NB4 (cell line): ENCODE data around the gene DAG1.

Experiments
- DNase-seq: peaks from one replicate; pipeline ENCODE4 v3.0.0; 2010; ENCODE audit warnings: low read depth
- H3K4me3 ChIP-seq: one replicate; pipeline ENCODE4 v1.5.1; 2011; ENCODE audit warnings: mild to moderate bottlenecking, low read depth, low read length, moderate library complexity
- CTCF ChIP-seq: IDR thresholded peaks from one replicate; pipeline ENCODE4 v1.5.1; 2012; ENCODE audit warnings: low read depth, low read length
- MAX ChIP-seq: IDR thresholded peaks from 2 replicates; pipeline ENCODE4 v1.6.1; 2011; ENCODE audit warnings: low read depth, low read length
- MYC ChIP-seq: IDR thresholded peaks from 2 replicates; pipeline ENCODE4 v1.6.1; 2011; ENCODE audit warnings: low read depth, low read length
- POLR2A ChIP-seq: IDR thresholded peaks from 2 replicates; pipeline ENCODE4 v1.6.1; 2011; ENCODE audit warnings: mild to moderate bottlenecking; ENCODE audit not compliant: insufficient read length; ENCODE audit errors: extremely low read depth

The DAG1 gene

DNA sequence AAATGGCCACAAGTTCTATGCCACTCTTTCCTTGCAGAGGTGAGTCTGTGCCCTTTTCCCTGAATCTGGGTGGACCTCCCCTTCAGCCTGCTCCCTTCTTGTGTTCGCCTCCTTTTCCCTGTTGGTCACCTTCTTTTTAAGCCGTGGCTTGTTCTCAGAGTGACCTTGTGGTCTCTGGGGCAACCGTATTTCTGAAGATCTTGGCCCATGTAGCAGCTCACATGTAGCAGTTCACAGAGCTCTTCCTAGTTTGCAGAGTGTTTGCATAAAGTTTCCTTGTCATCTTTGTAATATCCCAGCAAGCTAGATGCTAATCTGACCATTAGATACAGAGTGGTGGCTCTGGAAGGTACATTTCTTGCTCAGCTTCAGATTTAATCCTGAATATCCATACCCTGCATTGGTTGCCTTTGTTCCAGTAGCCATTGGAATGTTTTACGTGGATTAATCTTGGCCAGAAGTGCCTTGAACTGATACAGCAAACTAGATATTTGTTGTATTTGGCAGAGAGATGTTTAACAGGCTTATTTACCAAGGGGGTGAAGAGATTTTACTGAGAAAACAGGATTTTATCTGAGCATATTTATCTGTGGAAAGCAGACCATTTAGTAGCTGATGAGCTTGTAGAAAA, 43.5 kb downstream of the DAG1 start:
- no peak for DNase-seq
- no peak overlapping the region for H3K4me3 ChIP-seq
- TF ChIP-seq CTCF = no peak
- no peak for TF ChIP-seq POLR2A

- H3K4me3 ChIP-seq = no peak overlapping the region
- DNase-seq = no peak
- no peak for TF ChIP-seq POLR2A
- TF ChIP-seq CTCF = no peak
- TF ChIP-seq MYC = no peak
- no peak for TF ChIP-seq MAX
Measured at GRCh38 chr3:49518016-49518415, 47.9 kb downstream of the DAG1 start.

GRCh38 chr3:49518441-49518840, 48.4 kb downstream of the DAG1 start:
- DNase-seq = no peak
- TF ChIP-seq POLR2A (no peak), MYC (no peak), MAX (no peak), CTCF (no peak)
- H3K4me3 ChIP-seq = no peak overlapping the region

DNA sequence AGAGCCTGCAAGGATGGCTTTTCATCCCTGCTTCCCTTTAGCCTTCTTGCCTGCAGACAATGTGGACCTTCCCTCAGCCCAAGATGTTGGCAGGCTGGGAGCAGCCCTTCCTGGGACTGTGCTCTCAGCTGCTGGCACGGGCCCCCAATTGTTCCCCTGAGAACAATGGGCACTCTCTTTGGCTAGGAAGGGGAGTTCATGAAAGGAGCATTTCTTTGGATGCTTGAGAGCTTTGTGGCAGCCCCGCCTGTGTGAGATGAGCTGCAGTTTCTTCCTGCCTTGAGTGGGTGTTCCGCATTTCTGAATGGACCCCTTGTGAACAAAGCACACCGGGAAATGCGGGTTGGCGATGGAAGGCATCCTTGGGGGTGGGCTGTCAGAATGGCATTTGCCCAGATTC, 49.2 kb downstream of the DAG1 start:
- no peak overlapping the region for H3K4me3 ChIP-seq
- TF ChIP-seq POLR2A = no peak
- no peak for TF ChIP-seq MAX
- TF ChIP-seq CTCF = no peak
- no peak for TF ChIP-seq MYC
- DNase-seq = no peak

DNA sequence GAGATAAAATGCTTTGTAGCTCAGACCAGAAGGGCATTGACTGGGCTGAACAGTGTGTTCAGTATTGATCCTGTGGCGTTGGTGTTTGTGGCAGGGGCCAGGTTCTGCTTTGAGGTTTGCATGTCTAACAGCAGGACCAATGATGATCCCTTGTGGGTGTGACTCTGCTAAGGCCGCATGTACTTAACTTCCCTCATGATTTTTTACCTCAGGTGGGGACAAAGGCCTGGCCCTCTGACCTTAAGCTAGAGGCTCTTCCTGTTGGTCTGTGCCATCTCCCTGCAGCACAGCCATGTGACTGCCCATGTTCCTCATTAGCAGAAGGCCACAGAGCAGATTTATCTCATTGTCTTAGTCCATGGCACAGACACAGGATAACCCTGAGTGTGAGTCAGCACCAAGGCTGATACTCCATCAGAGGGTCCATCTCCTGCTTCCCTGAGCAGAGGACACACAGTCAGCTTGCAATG, 49.9 kb downstream of the DAG1 start:
- H3K4me3 ChIP-seq = no peak overlapping the region
- no peak for TF ChIP-seq MAX
- TF ChIP-seq POLR2A = no peak
- TF ChIP-seq MYC = no peak
- no peak for TF ChIP-seq CTCF
- peak; percentile 28 for DNase-seq
